Activated CD4-positive, alpha-beta T cell treated with anti-CD3 and anti-CD28 coated beads, Interleukin-2, amount 50 U/mL, for 4 hours (primary cell): ENCODE results near the gene FAM98B.
"Not testable (repeated sequence)": the region's sequence is repeated elsewhere in the genome, so short reads cannot be mapped to it uniquely, and the experiment has no call there.

Experiments
- DNase-seq, 2 experiments: peaks; one replicate each; pipeline ENCODE4 v3.0.0-alpha.2; 2020

Gene FAM98B

GRCh38 chr15:38453971-38454695 is at the start of gene FAM98B:
Gene FAM98B (plus strand): TSS chr15:38454127. CDS start chr15:38454162, 35 bp downstream.
- peak; percentile 79 to 86 for DNase-seq

- DNase-seq, result no peak
Observed at GRCh38 chr15:38406436-38406835, 47.5 kb upstream of the FAM98B start.

- DNase-seq, result no peak
Observed at GRCh38 chr15:38408576-38408975, 45.4 kb upstream of the FAM98B start.

- DNase-seq, result no peak
Observed at GRCh38 chr15:38411902-38412301, 42.0 kb upstream of the FAM98B start.

GRCh38 chr15:38412466-38412865 is 41.5 kb upstream of the FAM98B start:
- no peak for DNase-seq

- DNase-seq, result no peak
Observed at GRCh38 chr15:38414357-38414756, 39.6 kb upstream of the FAM98B start.

GRCh38 chr15:38421069-38421690 is 32.7 kb upstream of the FAM98B start:
- no peak for DNase-seq

- no peak for DNase-seq
Observed at GRCh38 chr15:38424101-38424552, 29.8 kb upstream of the FAM98B start.

GRCh38 chr15:38425269-38425668 is 28.7 kb upstream of the FAM98B start:
- no peak for DNase-seq

GRCh38 chr15:38427380-38427779 is 26.5 kb upstream of the FAM98B start:
- no peak for DNase-seq

- DNase-seq, result no peak
Observed at GRCh38 chr15:38430106-38430760, 23.7 kb upstream of the FAM98B start.

GRCh38 chr15:38436993-38437392 is 16.9 kb upstream of the FAM98B start:
- DNase-seq, result no peak

GRCh38 chr15:38437603-38438002 is 16.3 kb upstream of the FAM98B start:
- not testable (repeated sequence) for DNase-seq

GRCh38 chr15:38438031-38438986 is 15.6 kb upstream of the FAM98B start:
- DNase-seq, result no peak

GRCh38 chr15:38440353-38441129 is 13.4 kb upstream of the FAM98B start:
- peak; percentile 30 to 33 for DNase-seq

GRCh38 chr15:38441130-38441519 is 12.8 kb upstream of the FAM98B start:
- no peak for DNase-seq

- no peak for DNase-seq
Observed at GRCh38 chr15:38454696-38455090, 766 bp downstream of the FAM98B start.

- DNase-seq, result no peak
Observed at GRCh38 chr15:38455092-38455491, 1.2 kb downstream of the FAM98B start.

GRCh38 chr15:38458646-38459045 is 4.7 kb downstream of the FAM98B start:
- no peak for DNase-seq

- DNase-seq, result no peak
Observed at GRCh38 chr15:38459480-38459879, 5.6 kb downstream of the FAM98B start.

GRCh38 chr15:38460543-38460942 is 6.6 kb downstream of the FAM98B start:
- DNase-seq, result no peak
